OCI-M2 (cell line): ENCODE measurements around the gene GDA.
"Not testable (repeated sequence)": the region's sequence is repeated elsewhere in the genome, so short reads cannot be mapped to it uniquely, and the experiment has no call there.

Experiments
- DNase-seq: peaks from one replicate; lab custom pipeline; 2025; ENCODE audit not compliant: unreplicated experiment; lab: John Stamatoyannopoulos, UW

GDA gene

GRCh38 chr9:72204062-72204461 is 54.8 kb downstream of the GDA start:
- no peak for DNase-seq

DNA sequence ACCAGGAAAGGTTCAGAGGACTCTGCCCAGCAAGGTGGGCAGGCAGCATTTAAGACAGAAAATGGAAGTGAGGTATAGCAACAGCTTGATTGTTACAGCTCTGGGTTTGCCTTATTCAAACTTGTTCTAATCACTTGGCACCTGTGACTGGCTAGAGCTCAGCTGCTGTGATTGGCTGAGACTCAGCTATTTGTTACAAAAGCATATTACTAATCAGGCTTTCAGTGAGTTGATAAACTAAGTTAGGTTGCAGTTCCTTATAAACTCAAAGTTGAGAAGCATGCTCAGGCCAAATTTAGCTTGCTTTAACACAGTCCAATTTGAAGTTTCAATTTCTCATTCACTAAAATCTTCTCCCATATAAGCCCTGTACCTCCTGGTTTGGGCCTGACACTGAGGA is 56.3 kb downstream of the GDA start:
- no peak for DNase-seq

- DNase-seq: no peak
Observed at GRCh38 chr9:72207278-72207677, 58.0 kb downstream of the GDA start.

DNA sequence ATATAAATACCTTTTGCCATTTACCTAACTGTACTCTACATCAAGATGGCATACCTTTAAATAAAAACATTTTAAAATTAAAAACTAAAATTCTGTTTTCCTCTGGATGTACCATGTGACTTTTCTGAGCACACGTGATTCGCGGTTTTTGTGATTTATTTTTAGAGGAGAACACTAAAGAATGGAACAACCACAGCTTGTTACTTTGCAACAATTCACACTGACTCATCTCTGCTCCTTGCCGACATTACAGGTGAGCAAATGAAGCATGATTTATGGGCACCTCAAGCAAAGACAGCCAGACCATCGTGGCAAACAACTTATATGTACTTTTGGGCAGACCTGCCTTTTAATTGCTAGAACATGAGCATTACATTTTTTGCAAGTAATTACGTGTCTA is 61.3 kb downstream of the GDA start:
- DNase-seq: no peak

- DNase-seq: no peak
Observed at GRCh38 chr9:72211047-72211446, 61.8 kb downstream of the GDA start.

DNA sequence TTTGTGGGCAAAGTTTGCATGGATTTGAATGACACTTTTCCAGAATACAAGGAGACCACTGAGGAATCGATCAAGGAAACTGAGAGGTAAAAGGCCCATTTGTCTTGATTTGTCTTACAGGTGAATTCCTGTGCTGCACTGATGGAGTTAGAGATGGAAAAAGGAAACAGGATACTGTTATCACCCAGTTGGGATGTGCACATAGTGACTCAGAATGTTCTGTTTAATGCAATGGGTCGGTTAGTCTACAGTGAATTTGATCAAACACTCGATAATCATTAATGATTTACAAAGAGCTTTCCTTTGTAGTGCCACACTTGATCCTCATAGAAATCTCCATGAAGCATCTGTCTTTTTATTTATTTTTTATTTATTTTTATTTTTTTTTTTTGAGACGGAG is 64.7 kb downstream of the GDA start:
- DNase-seq: no peak

- DNase-seq: no peak
Observed at GRCh38 chr9:72217306-72217842, 68.1 kb downstream of the GDA start.

- DNase-seq: no peak
Observed at GRCh38 chr9:72220589-72220988, 71.3 kb downstream of the GDA start.

DNA sequence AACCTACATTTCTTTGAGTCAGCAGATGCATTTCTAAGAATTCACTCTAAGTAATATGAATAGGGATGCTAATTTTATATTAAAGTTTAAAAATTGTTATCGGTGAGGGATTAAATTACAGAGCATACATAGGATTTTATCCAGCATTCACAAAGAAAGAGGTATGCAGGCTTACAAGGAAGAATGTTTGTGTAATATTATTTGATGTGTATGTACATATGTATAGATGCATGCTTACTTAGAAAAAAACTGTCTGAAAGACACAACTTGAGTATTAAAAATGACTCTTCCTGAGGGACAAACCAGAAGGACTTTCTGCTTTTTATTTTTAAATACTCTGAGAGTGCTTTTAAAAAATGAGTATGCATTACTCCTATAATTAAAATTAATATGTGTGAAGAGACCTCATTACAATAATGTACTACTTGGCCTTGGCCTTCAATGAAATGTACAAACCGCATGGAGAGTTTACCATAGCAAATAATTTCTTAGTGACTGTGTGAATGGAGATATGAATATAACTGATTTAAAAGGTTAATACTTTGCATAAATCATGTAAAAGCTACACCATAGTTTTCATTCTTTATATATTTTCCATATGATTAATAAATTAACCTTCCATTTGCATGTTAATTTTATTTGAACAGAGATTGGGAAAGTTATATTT is 77.0 kb downstream of the GDA start:
- DNase-seq: no peak

GRCh38 chr9:72228282-72228681 is 79.0 kb downstream of the GDA start:
- no peak for DNase-seq

GRCh38 chr9:72232778-72233177 is 83.5 kb downstream of the GDA start:
- no peak for DNase-seq

- DNase-seq: no peak
Observed at GRCh38 chr9:72247549-72247948, 98.3 kb downstream of the GDA start.

DNA sequence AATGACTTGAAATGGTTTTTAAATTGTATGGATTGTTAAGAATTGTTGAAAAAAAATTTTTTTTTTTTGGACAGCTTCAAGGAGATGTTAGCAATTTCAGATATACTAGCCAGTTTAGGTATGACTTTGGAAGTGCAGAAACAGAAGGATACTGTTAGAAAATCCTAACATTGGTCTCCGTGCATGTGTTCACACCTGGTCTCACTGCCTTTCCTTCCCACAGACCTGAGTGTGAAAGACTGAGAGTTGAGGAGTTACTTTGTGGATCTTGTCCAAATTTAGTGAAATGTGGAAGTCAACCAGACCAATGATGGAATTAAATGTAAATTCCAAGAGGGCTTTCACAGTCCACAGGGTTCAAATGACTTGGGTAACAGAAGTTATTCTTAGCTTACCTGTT is 102.3 kb downstream of the GDA start:
- DNase-seq: no peak

GRCh38 chr9:72254901-72255545 is 105.8 kb downstream of the GDA start:
- DNase-seq: no peak

DNA sequence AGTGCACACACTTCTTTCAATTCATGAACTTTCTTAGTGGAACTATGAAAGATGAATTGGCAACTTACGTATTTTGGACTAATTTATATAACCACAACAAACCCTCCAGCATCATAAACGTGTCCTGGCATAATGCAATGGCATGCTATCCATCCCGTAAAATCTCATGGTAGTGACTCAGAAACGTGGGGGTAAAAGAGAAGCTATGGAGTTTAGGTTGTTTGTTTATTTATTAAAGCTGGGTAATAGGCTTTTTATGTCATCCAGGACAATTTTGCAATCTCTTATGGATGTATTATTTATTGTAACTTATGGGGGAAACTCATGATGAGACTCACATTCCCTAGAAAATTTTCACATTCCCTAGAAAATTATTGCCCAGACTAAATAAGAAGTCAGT is 106.3 kb downstream of the GDA start:
- no peak for DNase-seq

DNA sequence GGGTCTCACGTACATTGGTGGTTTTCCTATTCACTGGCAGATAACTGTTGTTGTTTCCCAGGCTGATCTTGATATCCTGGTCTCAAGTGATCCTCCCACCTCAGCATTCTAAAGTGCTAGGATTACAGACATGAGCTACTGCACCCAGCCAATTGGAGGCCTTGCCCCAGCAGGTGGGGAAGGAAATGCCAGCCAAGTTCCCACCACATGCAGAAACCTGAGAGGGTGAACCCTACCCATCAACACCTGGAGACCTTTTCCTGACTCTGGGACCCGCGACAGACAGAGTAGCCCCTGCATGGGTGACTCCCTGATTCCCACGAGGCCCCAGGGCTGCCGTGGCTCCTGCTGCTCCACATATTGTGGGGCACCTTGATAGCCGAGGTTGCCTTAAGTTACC is 107.7 kb downstream of the GDA start:
- no peak for DNase-seq

- no peak for DNase-seq
Observed at GRCh38 chr9:72257814-72258213, 108.6 kb downstream of the GDA start.

- DNase-seq: no peak
Observed at GRCh38 chr9:72262063-72262462, 112.8 kb downstream of the GDA start.

DNA sequence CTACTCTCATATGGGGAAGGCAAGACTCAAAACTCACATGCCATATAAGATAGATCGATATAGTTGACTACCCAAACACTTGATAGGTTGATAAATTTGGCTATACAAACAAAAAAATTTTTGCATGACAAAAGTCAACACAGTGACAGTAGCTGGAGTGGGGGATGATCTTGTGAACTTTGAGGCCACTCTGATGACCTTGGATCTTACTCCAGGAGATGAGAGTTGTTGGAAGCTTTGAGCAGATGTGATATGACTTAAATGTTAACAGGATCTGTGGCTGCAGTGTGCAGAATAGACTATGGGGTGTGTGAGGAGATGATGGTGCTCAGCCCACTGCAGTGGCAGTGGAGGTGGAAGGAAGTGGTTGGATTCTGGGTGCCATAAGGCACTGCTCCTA is 114.3 kb downstream of the GDA start:
- no peak for DNase-seq

- no peak for DNase-seq
Observed at GRCh38 chr9:72268961-72269360, 119.7 kb downstream of the GDA start.

- DNase-seq: not testable (repeated sequence)
Observed at GRCh38 chr9:72270359-72270758, 121.1 kb downstream of the GDA start.

DNA sequence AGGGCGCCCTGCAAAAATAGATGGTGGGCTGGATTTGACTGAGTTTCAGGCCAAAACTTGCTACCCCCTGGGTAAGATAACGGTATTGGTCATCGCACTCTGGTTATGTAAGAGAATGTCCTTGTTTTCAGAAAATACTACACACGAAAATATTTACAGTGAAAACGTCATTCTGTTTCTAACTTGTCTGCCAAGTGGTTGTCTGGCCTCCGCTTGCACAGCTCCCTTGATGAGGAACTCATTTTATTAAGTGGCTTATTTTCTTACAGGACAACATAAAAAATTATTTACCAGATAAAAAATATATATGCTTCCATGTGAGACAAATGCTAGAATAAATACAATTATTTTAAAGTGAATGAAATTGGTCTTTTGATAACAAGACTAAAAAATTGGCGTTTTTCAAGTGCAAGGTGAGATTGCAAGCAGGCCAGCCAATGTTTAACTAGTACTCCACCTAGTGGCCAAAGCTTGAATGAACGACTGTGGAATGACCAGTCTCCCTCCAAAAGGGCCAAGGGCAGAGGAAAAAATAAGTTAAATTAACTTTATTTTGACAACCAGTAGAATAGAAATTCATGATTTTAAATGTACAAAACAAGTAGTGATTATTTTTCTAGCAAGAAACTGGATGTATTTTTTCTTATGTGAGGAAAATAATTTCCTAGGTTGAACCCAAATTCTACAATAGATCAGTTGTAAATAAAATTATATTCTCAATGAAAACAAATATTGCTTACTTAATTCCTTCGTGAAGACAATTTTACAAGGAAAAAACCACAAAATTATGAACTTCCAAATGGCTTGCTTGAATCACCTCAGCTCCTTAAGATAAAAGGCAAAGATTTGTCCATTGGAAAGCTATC is 122.6 kb downstream of the GDA start:
- peak; percentile 2 for DNase-seq
